Karpas-422 (cell line): ENCODE measurements around the gene BHMT. TPM values are rescaled to one million over a fixed set of nuclear protein-coding genes. Genes with fewer than 3 reads are reported as not detected.
A peak's percentile ranks its signal among the peaks of the same experiment; 100 is the strongest.

Experiments used
- DNase-seq: peaks from one replicate; pipeline ENCODE4 v3.0.0-alpha.2; 2015
- H2AFZ ChIP-seq: fragments of 200-600 bp; sonication (generic); 2 replicates; pipeline ENCODE4 v1.6.1; 2014; ENCODE audit warnings: antibody characterized with exemption, low read length, mixed read lengths
- H3K27ac ChIP-seq: fragments of 200-600 bp; sonication (generic); 2 replicates; pipeline ENCODE4 v1.5.1; 2014; ENCODE audit warnings: mild to moderate bottlenecking, low read length, moderate library complexity
- H3K27me3 ChIP-seq: fragments of 200-600 bp; sonication (generic); 2 replicates; pipeline ENCODE4 v1.6.1; 2014; ENCODE audit warnings: low read length, mixed read lengths
- H3K36me3 ChIP-seq: fragments of 200-600 bp; sonication (generic); 2 replicates; pipeline ENCODE4 v1.6.1; 2014; ENCODE audit warnings: low read length, mixed read lengths; ENCODE audit not compliant: insufficient read depth
- H3K4me1 ChIP-seq: fragments of 200-600 bp; sonication (generic); 2 replicates; pipeline ENCODE4 v1.6.1; 2014; ENCODE audit warnings: mild to moderate bottlenecking, low read length, mixed read lengths
- H3K4me2 ChIP-seq: fragments of 200-600 bp; sonication (generic); 2 replicates; pipeline ENCODE4 v1.6.1; 2014; ENCODE audit warnings: low read length, low read depth, mild to moderate bottlenecking; ENCODE audit not compliant: poor library complexity, severe bottlenecking
- H3K4me3 ChIP-seq: fragments of 200-600 bp; sonication (generic); 2 replicates; pipeline ENCODE4 v1.5.1; 2014; ENCODE audit warnings: mild to moderate bottlenecking, antibody characterized with exemption, low read length, mixed read lengths
- H3K79me2 ChIP-seq: fragments of 200-600 bp; sonication (generic); 2 replicates; pipeline ENCODE4 v1.6.1; 2014; ENCODE audit warnings: mild to moderate bottlenecking, low read length, mixed read lengths
- H3K9ac ChIP-seq: fragments of 200-600 bp; sonication (generic); 2 replicates; pipeline ENCODE4 v1.6.0; 2014; ENCODE audit warnings: low read length
- H3K9me2 ChIP-seq: fragments of 200-600 bp; sonication (generic), shearing (Covaris generic); replicated peaks from 2 replicates; pipeline ENCODE4 v1.6.0; 2014; ENCODE audit warnings: mild to moderate bottlenecking, low read length, moderate library complexity; ENCODE audit not compliant: insufficient read depth
- H3K9me3 ChIP-seq: fragments of 300-700, 200-600 bp; sonication (generic); 2 replicates; pipeline ENCODE4 v1.6.1; 2014; ENCODE audit warnings: low read length, mixed read lengths
- H4K20me1 ChIP-seq: fragments of 200-600 bp; sonication (generic); 2 replicates; pipeline ENCODE4 v1.6.1; 2014; ENCODE audit warnings: mild to moderate bottlenecking, antibody characterized with exemption, low read length, low read depth; ENCODE audit not compliant: insufficient read depth
- total RNA-seq: library from RNA; depleted of rRNA; stranded (reverse); fragments of >200 nt; shearing (Covaris generic); gene quantifications from 2 replicates; pipeline ENCODE4 v1.2.3, GENCODE V29; 2014; ENCODE audit warnings: low replicate concordance

BHMT gene
- total RNA-seq, 1 experiment from 2014 or later, result not detected

- Histone ChIP-seq H4K20me1 (no peaks in the 10 kb centered on the region), H3K9me3 (no peaks in the 10 kb centered on the region), H3K4me2 (no peak overlapping the region), H3K9ac (no peak overlapping the region), H3K79me2 (no peaks in the 10 kb centered on the region), H3K27me3 (no peaks in the 10 kb centered on the region), H3K4me3 (no peak overlapping the region), H3K36me3 (no peaks in the 10 kb centered on the region), H3K27ac (no peak overlapping the region), H3K4me1 (no peaks in the 10 kb centered on the region), H2AFZ (no peak overlapping the region), H3K9me2 (no peaks in the 10 kb centered on the region)
- peak; percentile 35 for DNase-seq
Observed at GRCh38 chr5:79122973-79123372, 11.4 kb downstream of the BHMT start.

GRCh38 chr5:79124607-79125006 lies 13.0 kb downstream of the BHMT start:
- Histone ChIP-seq H3K36me3 (no peaks in the 10 kb centered on the region), H3K9me3 (no peaks in the 10 kb centered on the region), H3K27ac (no peak overlapping the region), H3K9me2 (no peaks in the 10 kb centered on the region), H3K27me3 (no peaks in the 10 kb centered on the region), H3K79me2 (no peaks in the 10 kb centered on the region), H2AFZ (no peak overlapping the region), H3K4me1 (no peaks in the 10 kb centered on the region), H3K4me2 (no peak overlapping the region), H4K20me1 (no peaks in the 10 kb centered on the region), H3K4me3 (no peak overlapping the region), H3K9ac (no peak overlapping the region)
- DNase-seq, result no peak

- no peaks in the 10 kb centered on the region for H3K9me2 ChIP-seq
- DNase-seq, result no peak
- no peak overlapping the region for H3K27ac ChIP-seq
- H3K36me3 ChIP-seq, result no peaks in the 10 kb centered on the region
- no peaks in the 10 kb centered on the region for H3K4me1 ChIP-seq
- H3K9me3 ChIP-seq, result no peaks in the 10 kb centered on the region
- H3K27me3 ChIP-seq, result no peaks in the 10 kb centered on the region
- H2AFZ ChIP-seq, result no peak overlapping the region
- no peak overlapping the region for H3K9ac ChIP-seq
- H3K79me2 ChIP-seq, result no peaks in the 10 kb centered on the region
- no peak overlapping the region for H3K4me2 ChIP-seq
- no peaks in the 10 kb centered on the region for H4K20me1 ChIP-seq
- H3K4me3 ChIP-seq, result no peak overlapping the region
Observed at GRCh38 chr5:79130781-79131180, 19.2 kb downstream of the BHMT start.

GRCh38 chr5:79133121-79133656 lies 21.6 kb downstream of the BHMT start:
- H3K79me2 ChIP-seq, result no peaks in the 10 kb centered on the region
- no peaks in the 10 kb centered on the region for H3K9me3 ChIP-seq
- no peaks in the 10 kb centered on the region for H3K36me3 ChIP-seq
- no peaks in the 10 kb centered on the region for H4K20me1 ChIP-seq
- no peak overlapping the region for H3K4me3 ChIP-seq
- H3K27me3 ChIP-seq, result no peaks in the 10 kb centered on the region
- H3K27ac ChIP-seq, result no peak overlapping the region
- no peaks in the 10 kb centered on the region for H3K4me1 ChIP-seq
- H3K9ac ChIP-seq, result no peak overlapping the region
- H3K4me2 ChIP-seq, result no peak overlapping the region
- H3K9me2 ChIP-seq, result no peaks in the 10 kb centered on the region
- DNase-seq, result peak; percentile 82
- H2AFZ ChIP-seq, result no peak overlapping the region

- Histone ChIP-seq H3K4me1 (no peaks in the 10 kb centered on the region), H3K4me3 (no peak overlapping the region), H3K36me3 (no peaks in the 10 kb centered on the region), H3K9me3 (no peaks in the 10 kb centered on the region), H3K9ac (no peak overlapping the region), H2AFZ (no peak overlapping the region), H3K79me2 (no peaks in the 10 kb centered on the region), H3K27me3 (no peaks in the 10 kb centered on the region), H3K4me2 (no peak overlapping the region), H3K9me2 (no peaks in the 10 kb centered on the region), H3K27ac (no peak overlapping the region), H4K20me1 (no peaks in the 10 kb centered on the region)
- DNase-seq, result peak; percentile 84
Observed at GRCh38 chr5:79133657-79134451, 22.2 kb downstream of the BHMT start.

- H3K4me1 ChIP-seq, result no peaks in the 10 kb centered on the region
- no peak overlapping the region for H3K27ac ChIP-seq
- DNase-seq, result peak; percentile 17
- H4K20me1 ChIP-seq, result no peaks in the 10 kb centered on the region
- no peak overlapping the region for H3K4me2 ChIP-seq
- no peaks in the 10 kb centered on the region for H3K79me2 ChIP-seq
- H2AFZ ChIP-seq, result no peak overlapping the region
- no peak overlapping the region for H3K4me3 ChIP-seq
- H3K9me2 ChIP-seq, result no peaks in the 10 kb centered on the region
- no peak overlapping the region for H3K9ac ChIP-seq
- H3K27me3 ChIP-seq, result no peaks in the 10 kb centered on the region
- no peaks in the 10 kb centered on the region for H3K36me3 ChIP-seq
- no peaks in the 10 kb centered on the region for H3K9me3 ChIP-seq
Observed at GRCh38 chr5:79135790-79136553, 24.4 kb downstream of the BHMT start.

- H3K9me2 ChIP-seq, result no peaks in the 10 kb centered on the region
- no peaks in the 10 kb centered on the region for H3K79me2 ChIP-seq
- H3K4me1 ChIP-seq, result no peaks in the 10 kb centered on the region
- H3K36me3 ChIP-seq, result no peaks in the 10 kb centered on the region
- no peak overlapping the region for H3K27ac ChIP-seq
- H3K9ac ChIP-seq, result no peak overlapping the region
- no peaks in the 10 kb centered on the region for H3K9me3 ChIP-seq
- no peak for DNase-seq
- H3K4me3 ChIP-seq, result no peak overlapping the region
- H2AFZ ChIP-seq, result no peak overlapping the region
- H3K27me3 ChIP-seq, result no peaks in the 10 kb centered on the region
- no peak overlapping the region for H3K4me2 ChIP-seq
- no peaks in the 10 kb centered on the region for H4K20me1 ChIP-seq
Observed at GRCh38 chr5:79136618-79137017, 25.0 kb downstream of the BHMT start.

GRCh38 chr5:79140553-79140952 lies 28.9 kb downstream of the BHMT start:
- Histone ChIP-seq H3K36me3 (no peaks in the 10 kb centered on the region), H3K27ac (no peak overlapping the region), H3K9me2 (no peaks in the 10 kb centered on the region), H3K27me3 (no peaks in the 10 kb centered on the region), H3K4me3 (no peak overlapping the region), H3K9ac (no peak overlapping the region), H4K20me1 (no peaks in the 10 kb centered on the region), H3K79me2 (no peaks in the 10 kb centered on the region), H3K4me1 (no peaks in the 10 kb centered on the region), H3K9me3 (no peaks in the 10 kb centered on the region), H2AFZ (no peak overlapping the region), H3K4me2 (no peak overlapping the region)
- no peak for DNase-seq
